ENCODE data around the gene ETS1.
"Not testable (repeated sequence)": the region's sequence is repeated elsewhere in the genome, so short reads cannot be mapped to it uniquely, and the experiment has no call there.

ETS1 gene

DNA sequence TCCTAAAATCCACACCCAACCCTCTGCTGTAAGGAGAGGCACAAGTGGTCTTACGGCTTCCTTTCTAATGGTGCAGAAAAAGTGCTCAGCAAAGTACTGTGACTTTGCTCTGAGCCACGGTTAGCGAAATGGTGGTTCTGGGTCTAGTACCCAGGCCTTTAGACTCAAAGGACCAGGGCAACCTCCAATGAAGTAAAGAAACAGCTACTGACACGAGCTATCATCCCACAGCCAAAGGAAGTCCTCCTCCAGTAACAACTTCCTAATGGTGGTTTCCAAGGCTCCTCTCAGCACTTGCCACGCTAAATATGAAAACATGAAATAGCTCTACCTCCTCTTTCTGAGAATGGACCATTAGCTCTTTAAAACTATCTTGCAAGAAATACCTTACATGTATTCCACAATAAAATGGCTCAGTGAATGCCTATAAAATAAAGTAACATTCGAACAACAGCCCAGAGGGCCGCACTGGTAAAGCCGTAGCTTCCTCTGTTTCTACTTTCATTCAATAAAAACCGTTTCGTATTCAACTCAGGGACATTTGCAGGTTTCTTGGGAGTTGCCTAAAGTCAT is 122.4 kb downstream of the ETS1 start:
- no peak for DNase-seq (ENCODE audit: low spot score)

GRCh38 chr11:128463979-128464378 is 123.4 kb downstream of the ETS1 start:
- DNase-seq (ENCODE audit: low spot score): no peak

DNA sequence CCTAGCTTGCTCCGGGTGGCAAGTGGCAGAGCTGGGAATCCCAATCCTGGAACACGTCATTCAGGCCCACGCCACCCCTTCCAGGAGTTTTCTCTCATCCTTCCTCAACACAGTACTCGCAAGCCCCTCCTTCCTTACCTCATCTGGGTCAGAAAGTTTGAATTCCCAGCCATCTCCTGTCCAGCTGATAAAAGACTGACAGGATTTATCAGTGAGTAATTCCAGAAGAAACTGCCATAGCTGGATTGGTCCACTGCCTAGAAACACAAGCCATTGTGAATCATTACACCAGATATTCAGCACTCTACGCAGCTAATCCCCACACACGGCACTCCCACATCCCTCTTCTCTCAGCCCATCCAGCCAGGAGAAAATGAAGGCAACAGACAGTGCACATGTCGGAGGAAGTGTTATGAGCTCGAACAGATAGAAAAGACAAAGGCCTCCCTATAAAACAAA is 124.0 kb downstream of the ETS1 start:
- DNase-seq (ENCODE audit: low spot score): no peak

DNA sequence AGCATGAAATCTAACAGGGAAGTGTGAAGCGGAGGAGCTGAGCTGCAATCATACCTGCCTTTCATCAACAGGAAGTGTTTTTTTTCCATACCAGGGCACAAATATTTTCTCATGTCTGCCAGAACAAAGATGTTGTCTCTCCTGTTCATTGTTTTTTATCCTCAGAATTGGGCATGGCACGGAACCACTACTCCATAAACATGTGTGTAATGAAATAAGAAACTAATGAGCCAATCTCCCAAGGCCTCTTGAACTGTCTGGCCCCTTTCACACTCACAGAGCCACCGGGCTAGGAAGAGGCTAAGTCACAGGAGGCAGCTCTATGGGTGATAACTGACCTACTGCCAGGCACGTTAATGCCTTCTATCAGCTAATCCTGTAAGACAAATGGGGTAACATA is 124.4 kb downstream of the ETS1 start:
- no peak for DNase-seq (ENCODE audit: low spot score)

GRCh38 chr11:128462189-128462588 is 125.2 kb downstream of the ETS1 start:
- DNase-seq (ENCODE audit: low spot score): no peak

DNA sequence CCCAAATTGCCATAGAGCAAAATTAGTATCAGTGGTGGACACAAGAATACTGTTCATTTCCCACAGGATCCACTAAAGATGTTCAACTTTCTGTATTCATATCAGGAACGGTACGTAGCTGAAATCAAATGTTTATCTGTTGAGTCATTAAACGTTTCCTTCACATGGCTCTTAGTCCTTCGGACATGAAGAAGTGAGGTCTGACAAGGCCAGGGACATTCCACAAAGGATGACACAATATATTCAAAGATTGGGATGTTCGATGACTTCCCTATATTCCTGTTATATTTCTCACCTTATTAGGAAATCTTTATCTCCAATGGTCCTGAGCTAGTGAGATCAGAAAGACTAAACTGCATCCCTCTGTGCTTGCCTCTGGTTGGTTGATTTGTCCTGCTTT is 129.0 kb downstream of the ETS1 start:
- no peak for DNase-seq (ENCODE audit: low spot score)

DNA sequence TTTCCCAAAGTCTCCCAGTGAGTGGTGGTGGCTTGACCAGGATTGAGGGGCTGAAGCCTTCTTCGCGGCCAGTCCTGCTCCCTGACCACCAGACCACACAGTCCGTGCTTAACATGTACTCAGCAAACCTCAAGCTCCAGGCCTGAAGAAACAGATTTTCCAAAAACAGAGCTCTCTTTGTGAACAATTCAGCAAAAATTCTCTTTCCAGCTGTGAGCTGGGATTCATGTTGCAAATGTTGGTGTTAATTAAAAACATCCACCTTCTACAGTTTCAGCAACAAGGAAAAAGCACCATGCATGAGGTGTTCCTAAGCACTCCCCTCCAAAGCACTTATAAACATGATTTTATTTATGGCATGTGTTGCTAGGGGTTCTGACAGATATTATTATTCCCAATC is 129.5 kb downstream of the ETS1 start:
- DNase-seq (ENCODE audit: low spot score): no peak

DNA sequence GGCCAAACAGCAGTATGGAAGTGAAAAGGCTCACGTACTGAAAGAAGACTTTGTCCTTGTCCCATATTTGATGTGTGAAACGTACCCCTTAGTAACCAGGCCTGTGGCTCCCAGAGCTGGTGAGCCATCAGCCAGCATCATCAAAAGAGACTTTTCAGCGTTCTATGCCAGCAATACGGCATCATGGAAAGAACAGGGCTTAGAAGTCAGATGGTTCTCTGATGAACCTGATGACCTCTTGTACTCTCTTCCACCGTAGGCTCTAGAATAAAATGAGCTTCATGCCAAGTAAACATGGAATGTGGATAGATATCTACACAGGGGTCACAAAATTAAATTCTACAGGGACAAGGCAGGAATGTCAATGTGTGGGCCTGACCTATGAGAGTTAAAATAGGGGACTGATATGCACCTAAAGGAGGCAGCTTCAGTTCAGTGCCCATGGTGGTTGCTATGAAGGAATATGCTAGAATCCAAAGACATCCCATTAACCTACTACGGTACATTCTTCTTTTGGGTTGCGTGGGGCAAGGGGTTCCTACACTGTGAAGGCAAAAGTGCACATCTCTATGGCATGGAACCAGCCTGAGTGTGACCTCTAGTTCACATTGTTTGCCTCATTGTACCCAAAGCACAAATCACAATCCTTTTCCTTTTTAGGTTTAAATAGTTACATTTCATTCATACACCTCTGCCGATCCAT is 130.6 kb downstream of the ETS1 start:
- no peak for DNase-seq (ENCODE audit: low spot score)

DNA sequence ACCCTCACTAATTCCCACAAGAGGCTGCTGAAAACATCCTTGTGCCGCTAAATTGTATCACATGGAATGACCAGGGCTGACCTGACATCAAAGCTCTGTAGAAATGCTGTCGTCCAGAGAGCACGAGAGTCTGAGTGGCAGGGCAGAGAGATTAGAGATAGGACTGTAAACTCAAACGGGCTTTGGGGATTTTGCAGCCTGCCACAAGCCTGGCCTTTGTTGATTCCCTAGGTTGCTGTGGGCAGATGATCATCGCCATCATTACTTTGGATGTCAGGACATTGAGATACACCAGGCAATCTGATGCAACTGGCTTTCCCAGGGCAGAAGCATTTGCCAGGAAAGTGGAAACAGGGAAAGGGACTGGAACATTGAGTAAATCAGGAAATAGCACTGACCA is 131.6 kb downstream of the ETS1 start:
- no peak for DNase-seq (ENCODE audit: low spot score)

GRCh38 chr11:128453444-128454336 is 133.7 kb downstream of the ETS1 start:
- DNase-seq (ENCODE audit: low spot score): no peak

- DNase-seq (ENCODE audit: low spot score): no peak
Measured at GRCh38 chr11:128451652-128452470, 135.5 kb downstream of the ETS1 start.

GRCh38 chr11:128450882-128451651 is 136.3 kb downstream of the ETS1 start:
- no peak for DNase-seq (ENCODE audit: low spot score)

- not testable (repeated sequence) for DNase-seq (ENCODE audit: low spot score)
Measured at GRCh38 chr11:128450425-128450824, 136.9 kb downstream of the ETS1 start.

- DNase-seq (ENCODE audit: low spot score): no peak
Measured at GRCh38 chr11:128448981-128449713, 138.2 kb downstream of the ETS1 start.

- no peak for DNase-seq (ENCODE audit: low spot score)
Measured at GRCh38 chr11:128448200-128448886, 139.0 kb downstream of the ETS1 start.

GRCh38 chr11:128447233-128447632 is 140.1 kb downstream of the ETS1 start:
- DNase-seq (ENCODE audit: low spot score): no peak

DNA sequence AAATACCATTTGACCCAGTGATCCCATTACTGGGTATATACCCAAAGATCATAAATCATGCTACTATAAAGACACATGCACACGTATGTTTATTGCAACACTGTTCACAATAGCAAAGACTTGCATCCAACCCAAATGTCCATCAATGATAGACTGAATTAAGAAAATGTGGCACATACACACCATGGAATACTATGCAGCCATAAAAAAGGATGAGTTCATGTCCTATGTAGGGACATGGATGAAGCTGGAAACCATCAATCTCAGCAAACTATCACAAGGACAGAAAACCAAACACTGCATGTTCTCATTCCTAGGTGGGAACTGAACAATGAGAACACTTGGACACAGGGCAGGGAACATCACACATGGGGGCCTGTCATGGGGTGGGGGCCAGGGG is 141.4 kb downstream of the ETS1 start:
- DNase-seq (ENCODE audit: low spot score): not testable (repeated sequence)

GRCh38 chr11:128437136-128437535 is 150.2 kb downstream of the ETS1 start:
- DNase-seq (ENCODE audit: low spot score): no peak

DNA sequence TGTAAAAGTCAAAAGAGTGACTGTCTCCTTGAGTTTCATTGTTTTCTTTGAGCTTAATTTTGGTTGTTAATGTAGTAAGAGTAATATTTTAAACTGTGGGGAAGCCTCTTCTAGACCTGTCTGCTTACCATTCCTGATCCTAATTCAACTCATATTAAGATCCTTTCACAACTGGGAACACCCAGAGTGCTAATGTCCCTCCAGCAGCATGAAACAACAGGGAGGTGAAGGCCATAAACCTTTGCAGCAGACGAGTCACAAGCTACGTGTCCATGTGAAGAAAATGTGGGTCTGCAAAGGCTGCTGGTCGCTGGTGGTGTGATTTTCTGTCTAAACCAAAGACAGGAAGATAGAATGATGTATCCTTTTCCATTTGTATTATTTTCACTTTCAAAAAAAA is 152.5 kb downstream of the ETS1 start:
- no peak for DNase-seq (ENCODE audit: low spot score)

- no peak for DNase-seq (ENCODE audit: low spot score)
Measured at GRCh38 chr11:128434411-128434810, 152.9 kb downstream of the ETS1 start.
